H1 (cell line): ENCODE results near the gene LCE3B. TPM values are rescaled to one million over a fixed set of nuclear protein-coding genes. Genes with fewer than 3 reads are reported as not detected.

Experiments used
- CTCF ChIA-PET: fragments of 300-600 bp; sonication (Branson Sonifier 250); formaldehyde crosslinking; loops from one replicate; lab custom pipeline; 2021; ENCODE audit not compliant: partially characterized antibody; lab: Charles Lee
- POLR2A ChIA-PET: fragments of 300-600 bp; sonication (Branson Sonifier 250); formaldehyde crosslinking; loops from one replicate; lab custom pipeline; 2021; ENCODE audit warnings: inconsistent platforms; ENCODE audit not compliant: partially characterized antibody; lab: Charles Lee
- DNase-seq, 2 experiments: peaks; one replicate each; pipeline versions ENCODE4 v3.0.0 to v3.0.0-alpha.2; 2010 to 2022; ENCODE audit warnings: low spot score in 2 of 2, low read depth in 1 of 2, mixed read lengths in 1 of 2
- FAIRE-seq: peaks from 2 replicates; lab custom pipeline; 2011; peaks lifted over from hg19 to GRCh38; lab: Jason Lieb, UNC
- H2AFZ ChIP-seq: 2 replicates; pipeline ENCODE4 v1.8.1; 2012; ENCODE audit warnings: low read length, inconsistent platforms
- H2AK5ac ChIP-seq: 2 replicates; pipeline ENCODE4 v1.6.1; 2013; ENCODE audit warnings: low read depth, low read length
- H2BK120ac ChIP-seq: replicated peaks from 2 replicates; pipeline ENCODE3; 2013; ENCODE audit warnings: low read depth, low read length, inconsistent platforms
- H2BK12ac ChIP-seq: 2 replicates; pipeline ENCODE4 v1.6.1; 2013; ENCODE audit warnings: low read depth, low read length
- H2BK15ac ChIP-seq: 2 replicates; pipeline ENCODE4 v1.6.1; 2013; ENCODE audit warnings: low read length
- H2BK20ac ChIP-seq: 2 replicates; pipeline ENCODE4 v1.6.1; 2013; ENCODE audit warnings: low read length
- H2BK5ac ChIP-seq: 2 replicates; pipeline ENCODE4 v1.6.1; 2013; ENCODE audit warnings: low read depth, low read length
- H3K14ac ChIP-seq: 2 replicates; pipeline ENCODE4 v1.6.1; 2013; ENCODE audit warnings: inconsistent platforms; ENCODE audit not compliant: insufficient read length
- H3K18ac ChIP-seq: 2 replicates; pipeline ENCODE4 v1.6.1; 2013; ENCODE audit warnings: low read length; ENCODE audit errors: extremely low read depth
- H3K23ac ChIP-seq: 2 replicates; pipeline ENCODE4 v1.6.1; 2013; ENCODE audit warnings: inconsistent platforms; ENCODE audit not compliant: insufficient read length
- H3K23me2 ChIP-seq: 2 replicates; pipeline ENCODE4 v1.6.1; 2013; ENCODE audit warnings: low read depth, low read length
- H3K27ac ChIP-seq: 2 replicates; pipeline ENCODE4 v1.6.1; 2011; ENCODE audit warnings: low read depth, low read length, inconsistent platforms
- H3K27me3 ChIP-seq, 4 experiments: replicated peaks in 1 of 4; 1 replicate in 1 of 4; 2 replicates in 3 of 4; pipeline versions ENCODE4 v1.6.1 to v1.8.1; 2011 to 2013; ENCODE audit warnings: low read length in 3 of 4, mild to moderate bottlenecking in 3 of 4, inconsistent platforms in 2 of 4, mixed read lengths in 2 of 4, moderate library complexity in 1 of 4; ENCODE audit not compliant: control insufficient read depth in 3 of 4, insufficient read depth in 3 of 4; ENCODE audit errors: extremely low read depth in 1 of 4
- H3K36me3 ChIP-seq, 4 experiments: 2 replicates each; pipeline versions ENCODE4 v1.6.1 to v1.8.1; 2011 to 2013; ENCODE audit warnings: mild to moderate bottlenecking in 4 of 4, low read length in 3 of 4, moderate library complexity in 2 of 4, control low read depth in 1 of 4, inconsistent platforms in 1 of 4; ENCODE audit not compliant: insufficient read depth in 4 of 4, control insufficient read depth in 2 of 4
- H3K4ac ChIP-seq: replicated peaks from 2 replicates; pipeline ENCODE3; 2013; ENCODE audit warnings: low read length, low read depth, mixed read lengths, inconsistent platforms; ENCODE audit not compliant: insufficient read length
- H3K4me1 ChIP-seq, 4 experiments: replicated peaks in 1 of 4; 1 replicate in 1 of 4; 2 replicates in 3 of 4; pipeline versions ENCODE4 v1.6.1 to v1.8.1; 2011 to 2013; ENCODE audit warnings: low read length in 3 of 4, inconsistent platforms in 2 of 4, mixed read lengths in 1 of 4; ENCODE audit not compliant: insufficient read depth in 4 of 4, control insufficient read depth in 3 of 4
- H3K4me2 ChIP-seq, 2 experiments: 2 replicates each; pipeline versions ENCODE4 v1.6.1 to v1.8.1; 2011 to 2013; ENCODE audit warnings: low read depth in 2 of 2, low read length in 2 of 2, control low read depth in 1 of 2, inconsistent platforms in 1 of 2, mild to moderate bottlenecking in 1 of 2; ENCODE audit not compliant: insufficient read depth in 1 of 2
- H3K4me3 ChIP-seq, 4 experiments: fragments of 200-600, 300-600 bp in 1 of 4; sonication (generic), shearing (Covaris generic), sonication (Bioruptor Twin) in 1 of 4; 2 replicates each; pipeline versions ENCODE4 v1.5.1 to v1.8.1; 2011 to 2016; ENCODE audit warnings: low read length in 4 of 4, low read depth in 3 of 4, control low read depth in 2 of 4, inconsistent platforms in 2 of 4, mild to moderate bottlenecking in 2 of 4, mixed read lengths in 1 of 4, moderate library complexity in 1 of 4; ENCODE audit not compliant: insufficient read depth in 2 of 4; ENCODE audit errors: extremely low read depth in 1 of 4
- H3K56ac ChIP-seq: replicated peaks from 2 replicates; pipeline ENCODE3; 2013; ENCODE audit warnings: low read depth, mild to moderate bottlenecking, mixed read lengths, low read length, inconsistent platforms; ENCODE audit not compliant: insufficient read length
- H3K79me1 ChIP-seq: 2 replicates; pipeline ENCODE4 v1.6.1; 2013; ENCODE audit warnings: low read depth, low read length, control low read depth
- H3K79me2 ChIP-seq, 2 experiments: 2 replicates each; pipeline versions ENCODE4 v1.6.1 to v1.8.1; 2012 to 2013; ENCODE audit warnings: low read length in 2 of 2, mild to moderate bottlenecking in 2 of 2, inconsistent platforms in 1 of 2; ENCODE audit not compliant: insufficient read depth in 2 of 2, control insufficient read depth in 1 of 2
- H3K9ac ChIP-seq, 4 experiments: replicated peaks in 1 of 4; 1 replicate in 1 of 4; 2 replicates in 3 of 4; pipeline versions ENCODE4 v1.6.1 to v1.8.1; 2011 to 2013; ENCODE audit warnings: low read depth in 3 of 4, low read length in 3 of 4, control low read depth in 2 of 4, mild to moderate bottlenecking in 2 of 4, moderate library complexity in 2 of 4, inconsistent platforms in 1 of 4; ENCODE audit errors: extremely low read depth in 1 of 4
- H3K9me3 ChIP-seq, 2 experiments: 2 replicates each; pipeline versions ENCODE4 v1.6.1 to v1.8.1; 2012 to 2013; ENCODE audit warnings: mild to moderate bottlenecking in 2 of 2, moderate library complexity in 2 of 2, control low read depth in 1 of 2, inconsistent platforms in 1 of 2, low read depth in 1 of 2, low read length in 1 of 2, mixed read lengths in 1 of 2; ENCODE audit not compliant: insufficient read depth in 2 of 2
- H4K20me1 ChIP-seq, 2 experiments: replicated peaks in 1 of 2; 2 replicates each; pipeline versions ENCODE3 to v1.8.1; 2011 to 2013; ENCODE audit warnings: inconsistent platforms in 2 of 2, low read length in 2 of 2, mild to moderate bottlenecking in 1 of 2; ENCODE audit not compliant: insufficient read depth in 2 of 2, control insufficient read depth in 1 of 2
- H4K5ac ChIP-seq: 2 replicates; pipeline ENCODE4 v1.6.1; 2013; ENCODE audit warnings: low read length, low read depth, mixed read lengths, inconsistent platforms; ENCODE audit not compliant: insufficient read length
- H4K8ac ChIP-seq: 2 replicates; pipeline ENCODE4 v1.8.0; 2013; ENCODE audit warnings: mild to moderate bottlenecking, moderate library complexity, low read length, inconsistent platforms; ENCODE audit not compliant: insufficient read depth; ENCODE audit errors: extremely low read depth
- H4K91ac ChIP-seq: replicated peaks from 2 replicates; pipeline ENCODE3; 2013; ENCODE audit warnings: low read length, mixed read lengths, inconsistent platforms; ENCODE audit not compliant: insufficient read length
- ATF2 ChIP-seq: IDR thresholded peaks from 2 replicates; pipeline ENCODE4 v1.6.1; 2012; ENCODE audit warnings: low read length, inconsistent platforms
- CREB1 ChIP-seq: IDR thresholded peaks from 2 replicates; pipeline ENCODE4 v1.6.1; 2012; ENCODE audit warnings: inconsistent platforms
- EP300 ChIP-seq, 2 experiments: IDR thresholded peaks; 1 replicate in 1 of 2; 2 replicates in 1 of 2; pipeline ENCODE4 v1.6.1; 2011 to 2012; ENCODE audit warnings: low read depth in 2 of 2, low read length in 2 of 2, mild to moderate bottlenecking in 2 of 2, borderline replicate concordance in 1 of 2, inconsistent platforms in 1 of 2, moderate library complexity in 1 of 2
- FOSL1 ChIP-seq: IDR thresholded peaks from 2 replicates; pipeline ENCODE4 v1.6.1; 2011; ENCODE audit warnings: mild to moderate bottlenecking, low read depth, low read length, moderate library complexity; ENCODE audit not compliant: insufficient read depth
- GTF2F1 ChIP-seq: IDR thresholded peaks from 2 replicates; pipeline ENCODE4 v1.6.1; 2012; ENCODE audit warnings: low read depth, low read length, improper control_type of control experiment, borderline replicate concordance
- JUND ChIP-seq: IDR thresholded peaks from 2 replicates; pipeline ENCODE4 v1.6.1; 2011; ENCODE audit warnings: mild to moderate bottlenecking, improper control_type of control experiment, low read length
- KDM1A ChIP-seq: fragments of 200-600, 300-600 bp; sonication (generic); IDR thresholded peaks from 2 replicates; pipeline ENCODE4 v1.7.1; 2016; ENCODE audit warnings: mild to moderate bottlenecking, low read length, borderline replicate concordance
- KDM4A ChIP-seq: IDR thresholded peaks from one replicate; pipeline ENCODE4 v1.7.1; 2012; ENCODE audit warnings: low read depth, mild to moderate bottlenecking, moderate library complexity, low read length, inconsistent platforms; ENCODE audit not compliant: severe bottlenecking
- POLR2A ChIP-seq, 2 experiments: IDR thresholded peaks; 1 replicate in 1 of 2; 2 replicates in 1 of 2; pipeline ENCODE4 v1.6.1; 2011; ENCODE audit warnings: low read depth in 2 of 2, low read length in 2 of 2, mild to moderate bottlenecking in 2 of 2; ENCODE audit errors: control extremely low read depth in 1 of 2
- RFX5 ChIP-seq: IDR thresholded peaks from 2 replicates; pipeline ENCODE4 v1.6.1; 2011; ENCODE audit warnings: low read depth, low read length, improper control_type of control experiment, borderline replicate concordance
- RXRA ChIP-seq: IDR thresholded peaks from 2 replicates; pipeline ENCODE4 v1.6.1; 2011; ENCODE audit warnings: low read depth, mild to moderate bottlenecking, low read length, moderate library complexity; ENCODE audit not compliant: insufficient read depth
- SIX5 ChIP-seq: IDR thresholded peaks from 2 replicates; pipeline ENCODE4 v1.6.1; 2011; ENCODE audit warnings: mild to moderate bottlenecking, low read depth, low read length
- SP2 ChIP-seq: IDR thresholded peaks from 2 replicates; pipeline ENCODE4 v1.6.1; 2012; ENCODE audit warnings: mild to moderate bottlenecking, low read length, inconsistent platforms
- SUZ12 ChIP-seq: fragments of 200-600 bp; sonication (generic); IDR thresholded peaks from 2 replicates; pipeline ENCODE4 v1.6.1; 2012; ENCODE audit warnings: mild to moderate bottlenecking, inconsistent platforms, low read length, moderate library complexity, mixed read lengths
- WGBS, 2 experiments: shearing (Covaris generic) in 1 of 2; methylation state at CpG; one replicate each; pipeline versions ENCODE4 v1.1.6 to v1.1.7; 2013 to 2015; ENCODE audit warnings: low lambda C conversion rate in 2 of 2, mixed read lengths in 2 of 2, inconsistent platforms in 1 of 2, low coverage in 1 of 2, missing lambda C conversion rate in 1 of 2; ENCODE audit not compliant: insufficient replicate concordance in 2 of 2, insufficient coverage in 1 of 2, insufficient read length in 1 of 2; ENCODE audit errors: extremely low coverage in 1 of 2, missing lambda C conversion rate in 1 of 2; 5-methylcytosine and 5-hydroxymethylcytosine counted together
- polyA plus RNA-seq, 7 experiments: library from polyadenylated mRNA; depleted of rRNA in 3 of 7; stranded (reverse) in 5 of 7; unstranded in 2 of 7; fragments of >200 nt in 5 of 7; fragments of 200-250 nt in 2 of 7; gene quantifications; 1 replicate in 5 of 7; 2 replicates in 1 of 7; 4 replicates in 1 of 7; pipeline versions ENCODE4 v1.2.1 to v1.2.3, GENCODE V29; 2011 to 2013; ENCODE audit warnings: missing spikeins in 2 of 7, mixed read lengths in 2 of 7
- total RNA-seq: library from RNA; stranded (reverse); fragmentation: NEBNext Ultra II Directional; extraction: Animal tissue kit (Norgen Biotek cat#: 25700); gene quantifications from 2 replicates; pipeline ENCODE4 v1.2.1, GENCODE V29; 2021

The LCE3B gene
- total and polyA plus RNA-seq, 2 of the 8 experiments (the other 6 are each of a cell fraction or from before 2014, with no cell fraction given), result not detected

DNA sequence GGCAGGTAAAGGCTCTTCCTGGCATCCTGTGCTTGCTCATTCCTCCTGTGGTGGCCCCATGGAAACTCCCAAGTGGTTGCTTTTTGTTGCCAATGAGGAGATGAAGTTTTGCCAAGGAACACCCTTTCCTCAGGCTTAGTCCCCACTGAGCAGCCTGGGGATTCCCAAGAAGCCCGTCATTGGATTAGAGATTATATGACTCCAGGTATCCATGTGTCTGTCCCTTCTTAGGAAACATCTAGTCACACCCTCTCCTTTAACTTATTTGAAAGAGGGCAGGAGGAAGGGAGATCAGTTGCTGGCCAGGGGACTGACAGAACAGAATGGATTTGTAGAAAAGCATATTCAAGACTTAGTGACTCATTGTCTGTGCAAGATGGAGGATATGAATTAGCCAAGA is 13.1 kb downstream of the LCE3B start:
- Histone ChIP-seq H4K8ac (no peak overlapping the region), H4K20me1 (no peaks in the 10 kb centered on the region), H2BK20ac (no peak overlapping the region), H3K79me1 (no peaks in the 10 kb centered on the region), H3K23me2 (no peaks in the 10 kb centered on the region; the same call in 1 of the 2 replicates), H2BK120ac (no peak overlapping the region), H2BK12ac (no peak overlapping the region), H3K9me3 (peaks cover 77 to 93% of the 10 kb centered on the region in 2 experiments), H3K27ac (no peak overlapping the region), H2BK15ac (no peak overlapping the region), H3K56ac (no peak overlapping the region), H4K91ac (no peak overlapping the region), H2AFZ (no peak overlapping the region), H3K14ac (no peak overlapping the region), H3K9ac (no peak overlapping the region), H3K79me2 (no peaks in the 10 kb centered on the region), H3K23ac (no peak overlapping the region), H3K27me3 (no peaks in the 10 kb centered on the region), H3K4me1 (no peaks in the 10 kb centered on the region), H3K4ac (no peak overlapping the region), H2AK5ac (no peak overlapping the region), H4K5ac (no peak overlapping the region), H3K18ac (no peak overlapping the region), H3K4me2 (no peak overlapping the region), H3K36me3 (no peaks in the 10 kb centered on the region), H2BK5ac (no peak overlapping the region), H3K4me3 (no peak overlapping the region)
- no peak for DNase-seq
- CTCF ChIA-PET, result no interaction called here
- no peak for FAIRE-seq
- POLR2A ChIA-PET, result no interaction called here
- WGBS, 2 experiments, result 53% methylated on average over 1 of the region's 1 CpG; no CpG with 5 or more reads in 1 of the 2 experiments
- TF ChIP-seq POLR2A (IDR thresholded peaks at IDR 0.05; ENCODE audit: control extremely low read depth in 1 of 2, low read depth in 2 of 2, low read length in 2 of 2), result no peak
- no peak for TF ChIP-seq KDM1A
- no peak for TF ChIP-seq RFX5
- TF ChIP-seq SUZ12, result no peak
- TF ChIP-seq JUND, result no peak
- TF ChIP-seq KDM4A, result no peak
- no peak for TF ChIP-seq SIX5
- no peak for TF ChIP-seq ATF2
- TF ChIP-seq FOSL1, result no peak
- TF ChIP-seq SP2, result no peak
- TF ChIP-seq EP300 (IDR thresholded peaks at IDR 0.05; ENCODE audit: borderline replicate concordance in 1 of 2, low read depth in 2 of 2, low read length in 2 of 2), result no peak
- TF ChIP-seq GTF2F1, result no peak
- TF ChIP-seq CREB1, result no peak
- no peak for TF ChIP-seq RXRA
